SK-N-SH (cell line): ENCODE results near the gene CORO6.

Experiments used
- CTCF ChIP-seq: fragments of 200-600 bp; sonication (generic); IDR thresholded peaks from 2 replicates; pipeline ENCODE4 v1.6.1; 2017; ENCODE audit warnings: antibody characterized with exemption, mild to moderate bottlenecking, moderate library complexity
- FOXJ3 ChIP-seq: sonication (generic); formaldehyde crosslinking; IDR thresholded peaks from 2 replicates; pipeline ENCODE4 v1.5.1; 2020; ENCODE audit warnings: mild to moderate bottlenecking, missing genetic modification reagents
- GABPA ChIP-seq: IDR thresholded peaks from 2 replicates; pipeline ENCODE4 v1.4.0; 2012; ENCODE audit warnings: low read depth, mild to moderate bottlenecking
- MAX ChIP-seq: IDR thresholded peaks from 2 replicates; pipeline ENCODE4 v1.4.0; 2012; ENCODE audit warnings: low read depth
- MXI1 ChIP-seq: IDR thresholded peaks from 2 replicates; pipeline ENCODE4 v1.6.1; 2012; ENCODE audit warnings: mild to moderate bottlenecking, low read depth, low read length, improper control_type of control experiment
- NFIC ChIP-seq: IDR thresholded peaks from 2 replicates; pipeline ENCODE4 v1.4.0; 2012; ENCODE audit warnings: borderline replicate concordance
- POLR2AphosphoS5 ChIP-seq: IDR thresholded peaks from 2 replicates; pipeline ENCODE4 v1.6.1; 2012; ENCODE audit warnings: low read depth, low read length
- RAD21 ChIP-seq: IDR thresholded peaks from 2 replicates; pipeline ENCODE4 v1.6.1; 2012; ENCODE audit warnings: mild to moderate bottlenecking, low read length
- TAF1 ChIP-seq: IDR thresholded peaks from 2 replicates; pipeline ENCODE4 v1.6.1; 2012; ENCODE audit warnings: low read depth, mild to moderate bottlenecking, low read length, moderate library complexity, borderline replicate concordance
- TEAD4 ChIP-seq: IDR thresholded peaks from 2 replicates; pipeline ENCODE4 v1.4.0; 2012; ENCODE audit warnings: mild to moderate bottlenecking, borderline replicate concordance; ENCODE audit not compliant: insufficient read depth
- USF1 ChIP-seq: IDR thresholded peaks from 2 replicates; pipeline ENCODE4 v1.4.0; 2012; ENCODE audit warnings: low read depth, borderline replicate concordance
- YY1 ChIP-seq: IDR thresholded peaks from 2 replicates; pipeline ENCODE4 v1.4.0; 2012; ENCODE audit warnings: low read depth, mild to moderate bottlenecking

- TF ChIP-seq FOXJ3 (CRISPR knock-in tag), result no peak
- no peak for TF ChIP-seq CTCF
- TF ChIP-seq POLR2AphosphoS5, result no peak
- no peak for TF ChIP-seq YY1
- no peak for TF ChIP-seq MXI1
- TF ChIP-seq RAD21, result no peak
- no peak for TF ChIP-seq USF1
- TF ChIP-seq GABPA, result no peak
- TF ChIP-seq NFIC, result no peak
- TF ChIP-seq TAF1, result no peak
- TF ChIP-seq TEAD4, result no peak
- TF ChIP-seq MAX, result no peak
Observed at GRCh38 chr17:29575511-29576213, 47.0 kb downstream of the CORO6 start.
